Measurements from ENCODE around the gene KDM4F.

GRCh38 chr11:95084509-95084908 lies 35.3 kb downstream of the KDM4F start:
- TF ChIP-seq, protein P1, sequence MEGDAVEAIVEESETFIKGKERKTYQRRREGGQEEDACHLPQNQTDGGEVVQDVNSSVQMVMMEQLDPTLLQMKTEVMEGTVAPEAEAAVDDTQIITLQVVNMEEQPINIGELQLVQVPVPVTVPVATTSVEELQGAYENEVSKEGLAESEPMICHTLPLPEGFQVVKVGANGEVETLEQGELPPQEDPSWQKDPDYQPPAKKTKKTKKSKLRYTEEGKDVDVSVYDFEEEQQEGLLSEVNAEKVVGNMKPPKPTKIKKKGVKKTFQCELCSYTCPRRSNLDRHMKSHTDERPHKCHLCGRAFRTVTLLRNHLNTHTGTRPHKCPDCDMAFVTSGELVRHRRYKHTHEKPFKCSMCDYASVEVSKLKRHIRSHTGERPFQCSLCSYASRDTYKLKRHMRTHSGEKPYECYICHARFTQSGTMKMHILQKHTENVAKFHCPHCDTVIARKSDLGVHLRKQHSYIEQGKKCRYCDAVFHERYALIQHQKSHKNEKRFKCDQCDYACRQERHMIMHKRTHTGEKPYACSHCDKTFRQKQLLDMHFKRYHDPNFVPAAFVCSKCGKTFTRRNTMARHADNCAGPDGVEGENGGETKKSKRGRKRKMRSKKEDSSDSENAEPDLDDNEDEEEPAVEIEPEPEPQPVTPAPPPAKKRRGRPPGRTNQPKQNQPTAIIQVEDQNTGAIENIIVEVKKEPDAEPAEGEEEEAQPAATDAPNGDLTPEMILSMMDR (IDR thresholded peaks at IDR 0.05), result no peak
- no peak for TF ChIP-seq POLR2A (IDR thresholded peaks at IDR 0.05)
